A549 (cell line): ENCODE data around the gene CCL15.

Source experiments
- CEBPB ChIP-seq, 2 experiments: fragments of >200 bp in 1 of 2; sonication (Bioruptor Twin) in 1 of 2; formaldehyde crosslinking in 1 of 2; IDR thresholded peaks; 2 replicates each; pipeline ENCODE4 v1.6.1; 2012 to 2016
- CHD2 ChIP-seq: fragments of 150-350 bp; IDR thresholded peaks from 2 replicates; pipeline ENCODE4 v1.6.1; 2014; ENCODE audit warnings: low read length; ENCODE audit not compliant: partially characterized antibody
- CTCF ChIP-seq: fragments of >200 bp; sonication (Bioruptor Twin); formaldehyde crosslinking; IDR thresholded peaks from 3 replicates; pipeline ENCODE4 v1.5.1; 2016
- ELK1 ChIP-seq: fragments of 150-350 bp; IDR thresholded peaks from 2 replicates; pipeline ENCODE4 v1.6.1; 2014; ENCODE audit warnings: low read depth, mild to moderate bottlenecking, low read length
- EP300 ChIP-seq, 2 experiments: fragments of >200 bp; sonication (Bioruptor Twin); formaldehyde crosslinking; IDR thresholded peaks; 2 replicates in 1 of 2; 3 replicates in 1 of 2; pipeline ENCODE4 v1.6.1; 2016 to 2017
- ESRRA ChIP-seq: fragments of 150-350 bp; IDR thresholded peaks from 2 replicates; pipeline ENCODE4 v1.6.1; 2014; ENCODE audit warnings: mild to moderate bottlenecking, low read length, borderline replicate concordance
- RCOR1 ChIP-seq: fragments of 150-350 bp; IDR thresholded peaks from 2 replicates; pipeline ENCODE4 v1.6.1; 2014; ENCODE audit warnings: antibody characterized with exemption, low read length, low read depth
- REST ChIP-seq: fragments of 200-600 bp; sonication (generic); IDR thresholded peaks from 2 replicates; pipeline ENCODE4 v1.6.1; 2016; ENCODE audit warnings: antibody characterized with exemption, mild to moderate bottlenecking, moderate library complexity
- RFX5 ChIP-seq: fragments of 450-650 bp; IDR thresholded peaks from 2 replicates; pipeline ENCODE4 v1.7.1; 2014; ENCODE audit warnings: antibody characterized with exemption, mild to moderate bottlenecking, moderate library complexity
- USF2 ChIP-seq: fragments of 450-650 bp; IDR thresholded peaks from 2 replicates; pipeline ENCODE4 v1.6.1; 2014; ENCODE audit warnings: antibody characterized with exemption
- ZSCAN20 ChIP-seq: fragments of 250-450 bp; sonication (Bioruptor Pico); IDR thresholded peaks from 2 replicates; pipeline ENCODE4 v1.8.0; 2022; ENCODE audit warnings: mild to moderate bottlenecking, moderate library complexity

- no peak for TF ChIP-seq EP300 (IDR thresholded peaks at IDR 0.05)
- TF ChIP-seq ZSCAN20, result no peak
- no peak for TF ChIP-seq REST
- no peak for TF ChIP-seq USF2
- no peak for TF ChIP-seq CTCF
- no peak for TF ChIP-seq CEBPB (IDR thresholded peaks at IDR 0.05)
- no peak for TF ChIP-seq RCOR1
- no peak for TF ChIP-seq CHD2
- TF ChIP-seq RFX5, result no peak
- TF ChIP-seq ESRRA, result no peak
- TF ChIP-seq ELK1, result no peak
These were observed 32.8 kb upstream of the CCL15 start for GRCh38 chr17:36034127-36034526.
